HCT116 (cell line): ENCODE data around the gene RAB27A. TPM values are rescaled to one million over a fixed set of nuclear protein-coding genes. Genes with fewer than 3 reads are reported as not detected.

Experiments
- ATAC-seq: fragments of 200-7000 bp; cut with Tn5 transposase; 2 replicates; pipeline ENCODE4 v1.9.1; 2020; ENCODE audit warnings: mild to moderate bottlenecking, moderate library complexity
- BruUV-seq: library from RNA; stranded (reverse); fragments of 400-500 nt; replicated peaks from 2 replicates; lab custom pipeline; 2021; lab: Mats Ljungman, UMichigan
- CTCF ChIA-PET: fragments of 300-600 bp; sonication (Branson Sonifier 250); formaldehyde crosslinking; loops from one replicate; lab custom pipeline; 2021; ENCODE audit warnings: antibody characterized with exemption; lab: Charles Lee
- POLR2A ChIA-PET: fragments of 300-600, 350-600 bp; sonication (Branson Sonifier 250); formaldehyde crosslinking; loops from one replicate; lab custom pipeline; 2021; ENCODE audit warnings: antibody characterized with exemption; lab: Charles Lee
- RAD21 ChIA-PET, 2 experiments: fragments of 300-600 bp; sonication (Branson Sonifier 250); formaldehyde crosslinking; loops; one replicate each; lab custom pipeline; 2023; ENCODE audit warnings: low total read pairs in 2 of 2; ENCODE audit not compliant: uncharacterized antibody in 2 of 2, unreplicated experiment in 2 of 2, low non-redundant PET in 1 of 2; lab: Charles Lee
- DNase-seq: peaks from one replicate; pipeline ENCODE4 v3.0.0-alpha.2; 2010; ENCODE audit warnings: low read depth, low spot score
- H2AFZ ChIP-seq: fragments of 200-600 bp; shearing (Covaris generic), sonication (generic); 2 replicates; pipeline ENCODE4 v1.6.1; 2017; ENCODE audit warnings: low read depth, mixed run types, mixed read lengths, antibody characterized with exemption, low read length; ENCODE audit not compliant: poor library complexity, severe bottlenecking
- H3K27ac ChIP-seq: 2 replicates; pipeline ENCODE4 v1.5.1; 2012; ENCODE audit warnings: low read depth, low read length
- H3K27me3 ChIP-seq: fragments of 200-600 bp; sonication (generic); 2 replicates; pipeline ENCODE4 v1.6.1; 2016; ENCODE audit warnings: mixed run types, low read length, mixed read lengths; ENCODE audit not compliant: insufficient read depth
- H3K36me3 ChIP-seq, 2 experiments: fragments of 200-500 bp in 1 of 2; fragments of 200-600 bp in 1 of 2; sonication (Bioruptor generic) in 1 of 2; sonication (generic) in 1 of 2; 2 replicates each; pipeline versions ENCODE4 v1.5.1 to v1.6.1; 2014 to 2016; ENCODE audit warnings: low read length in 2 of 2, inconsistent platforms in 1 of 2, mixed read lengths in 1 of 2, mixed run types in 1 of 2; ENCODE audit not compliant: insufficient read depth in 2 of 2, control insufficient read depth in 1 of 2
- H3K4me1 ChIP-seq, 2 experiments: fragments of 200-600 bp in 1 of 2; sonication (generic) in 1 of 2; 2 replicates each; pipeline versions ENCODE4 v1.5.1 to v1.6.1; 2012 to 2017; ENCODE audit warnings: low read length in 2 of 2, inconsistent platforms in 1 of 2, mild to moderate bottlenecking in 1 of 2, mixed read lengths in 1 of 2, mixed run types in 1 of 2, moderate library complexity in 1 of 2; ENCODE audit not compliant: insufficient read depth in 2 of 2, control insufficient read depth in 1 of 2
- H3K4me2 ChIP-seq: fragments of 200-600 bp; sonication (generic); 2 replicates; pipeline ENCODE4 v1.6.1; 2017; ENCODE audit warnings: mixed run types, low read length, mixed read lengths
- H3K4me3 ChIP-seq, 2 experiments: fragments of 200-600 bp in 1 of 2; sonication (generic) in 1 of 2; replicated peaks in 1 of 2; 2 replicates each; pipeline ENCODE4 v1.5.1; 2011 to 2016; ENCODE audit warnings: low read length in 2 of 2, control low read depth in 1 of 2, low read depth in 1 of 2, mild to moderate bottlenecking in 1 of 2, mixed read lengths in 1 of 2, mixed run types in 1 of 2
- H3K79me2 ChIP-seq: fragments of 200-600 bp; sonication (generic); 2 replicates; pipeline ENCODE4 v1.6.1; 2017; ENCODE audit warnings: mild to moderate bottlenecking, mixed run types, low read length, moderate library complexity, mixed read lengths; ENCODE audit not compliant: insufficient read depth
- H3K9ac ChIP-seq: fragments of 200-600 bp; sonication (generic); 2 replicates; pipeline ENCODE4 v1.6.1; 2016; ENCODE audit warnings: low read length, mixed read lengths
- H3K9me2 ChIP-seq: fragments of 200-600 bp; sonication (generic), shearing (Covaris generic); 2 replicates; pipeline ENCODE4 v1.6.1; 2017; ENCODE audit warnings: mixed run types, mild to moderate bottlenecking, moderate library complexity; ENCODE audit not compliant: insufficient read depth
- H3K9me3 ChIP-seq, 2 experiments: fragments of 200-500 bp in 1 of 2; fragments of 200-600 bp in 1 of 2; sonication (Bioruptor generic) in 1 of 2; sonication (generic) in 1 of 2; 2 replicates each; pipeline ENCODE4 v1.6.1; 2014 to 2017; ENCODE audit warnings: low read length in 2 of 2, mixed read lengths in 2 of 2, inconsistent platforms in 1 of 2, low read depth in 1 of 2, mild to moderate bottlenecking in 1 of 2, mixed run types in 1 of 2, moderate library complexity in 1 of 2; ENCODE audit not compliant: control insufficient read depth in 1 of 2, insufficient read depth in 1 of 2
- H4K20me1 ChIP-seq: fragments of 200-600 bp; sonication (generic), shearing (Covaris generic); 2 replicates; pipeline ENCODE4 v1.6.1; 2017; ENCODE audit warnings: mixed run types, mild to moderate bottlenecking, moderate library complexity; ENCODE audit not compliant: insufficient read depth
- CBX3 ChIP-seq: IDR thresholded peaks from 2 replicates; pipeline ENCODE4 v1.6.1; 2012; ENCODE audit warnings: low read depth
- CEBPB ChIP-seq: IDR thresholded peaks from 2 replicates; pipeline ENCODE4 v1.6.1; 2012; ENCODE audit warnings: low read depth
- ELF1 ChIP-seq: IDR thresholded peaks from 2 replicates; pipeline ENCODE4 v1.6.1; 2012; ENCODE audit warnings: low read depth, borderline replicate concordance
- EZH2 ChIP-seq: fragments of 200-600 bp; sonication (generic); IDR thresholded peaks from 2 replicates; pipeline ENCODE4 v1.6.1; 2017; ENCODE audit warnings: antibody characterized with exemption, mixed run types
- EZH2phosphoT487 ChIP-seq: fragments of 200-600 bp; IDR thresholded peaks from 2 replicates; pipeline ENCODE4 v1.6.1; 2018; ENCODE audit warnings: antibody characterized with exemption, borderline replicate concordance
- FOSL1 ChIP-seq: IDR thresholded peaks from 2 replicates; pipeline ENCODE4 v1.6.1; 2012; ENCODE audit warnings: low read depth
- JUND ChIP-seq: IDR thresholded peaks from 2 replicates; pipeline ENCODE4 v1.6.1; 2012
- POLR2A ChIP-seq: IDR thresholded peaks from 2 replicates; pipeline ENCODE4 v1.7.0; 2011; ENCODE audit warnings: borderline replicate concordance; ENCODE audit not compliant: insufficient read depth, insufficient read length; ENCODE audit errors: extremely low read depth
- RAD21 ChIP-seq: IDR thresholded peaks from 2 replicates; pipeline ENCODE4 v1.6.1; 2012; ENCODE audit warnings: low read depth, mild to moderate bottlenecking
- SIN3A ChIP-seq: IDR thresholded peaks from 2 replicates; pipeline ENCODE4 v1.6.1; 2012; ENCODE audit warnings: low read depth
- SP1 ChIP-seq: IDR thresholded peaks from 2 replicates; pipeline ENCODE4 v1.6.1; 2012; ENCODE audit warnings: low read depth
- TCF7L2 ChIP-seq: IDR thresholded peaks from 2 replicates; pipeline ENCODE4 v1.7.0; 2011; ENCODE audit warnings: borderline replicate concordance, inconsistent platforms; ENCODE audit not compliant: insufficient read depth, insufficient read length; ENCODE audit errors: extremely low read depth
- intact Hi-C: fragments of 100-400 bp; cut with micrococcal nuclease; formaldehyde crosslinking; loops from 2 replicates; pipeline ENCODE4 v1.10.0; 2022
- total RNA-seq: library from RNA; stranded (reverse); gene quantifications from one replicate; pipeline ENCODE4 v1.2.1, GENCODE V29; 2021; ENCODE audit not compliant: unreplicated experiment
- TF ChIP-seq, protein P1 (sequence below), 3 experiments: fragments of 200-600 bp in 1 of 3; sonication (generic) in 1 of 3; IDR thresholded peaks in 2 of 3; conservative IDR thresholded peaks in 1 of 3; 2 replicates each; pipeline ENCODE4 v1.5.1; 2012 to 2017; ENCODE audit warnings: low read depth in 2 of 3, low read length in 2 of 3, antibody characterized with exemption in 1 of 3, borderline replicate concordance in 1 of 3, control low read depth in 1 of 3, mild to moderate bottlenecking in 1 of 3, mixed read lengths in 1 of 3, mixed run types in 1 of 3, moderate library complexity in 1 of 3; ENCODE audit not compliant: insufficient read depth in 1 of 3
- TF ChIP-seq, protein P2 (sequence below): IDR thresholded peaks from 2 replicates; pipeline ENCODE4 v1.6.1; 2012
- TF ChIP-seq, protein P3 (sequence below): IDR thresholded peaks from 2 replicates; pipeline ENCODE4 v1.6.1; 2012; ENCODE audit warnings: low read depth

Gene RAB27A
- total RNA-seq, 1 experiment from 2014 or later = 8.8 TPM

DNA sequence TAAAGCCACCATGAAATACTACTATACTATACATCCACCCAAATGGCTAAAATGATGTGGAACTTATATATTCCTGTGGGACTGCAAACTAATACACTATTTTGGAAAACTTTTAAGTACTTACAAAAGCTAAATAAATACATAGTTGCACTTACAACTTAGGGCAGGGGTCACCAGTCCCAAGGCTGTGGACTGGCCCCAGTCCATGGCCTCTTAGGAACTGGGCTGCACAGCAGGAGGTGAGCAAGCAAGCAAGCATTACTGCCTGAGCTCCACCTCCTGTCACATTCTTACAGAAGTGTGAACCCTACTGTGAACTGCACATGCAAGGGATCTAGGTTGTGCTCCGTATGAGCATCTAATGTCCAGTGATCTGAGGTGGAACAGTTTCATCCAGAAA is 47.5 kb upstream of the RAB27A start:
- no peak overlapping the region for H2AFZ ChIP-seq
- H3K79me2 ChIP-seq = no peaks in the 10 kb centered on the region
- no peak for TF ChIP-seq POLR2A
- TF ChIP-seq TCF7L2 = no peak
- TF ChIP-seq RAD21 = no peak
- TF ChIP-seq, protein P1, sequence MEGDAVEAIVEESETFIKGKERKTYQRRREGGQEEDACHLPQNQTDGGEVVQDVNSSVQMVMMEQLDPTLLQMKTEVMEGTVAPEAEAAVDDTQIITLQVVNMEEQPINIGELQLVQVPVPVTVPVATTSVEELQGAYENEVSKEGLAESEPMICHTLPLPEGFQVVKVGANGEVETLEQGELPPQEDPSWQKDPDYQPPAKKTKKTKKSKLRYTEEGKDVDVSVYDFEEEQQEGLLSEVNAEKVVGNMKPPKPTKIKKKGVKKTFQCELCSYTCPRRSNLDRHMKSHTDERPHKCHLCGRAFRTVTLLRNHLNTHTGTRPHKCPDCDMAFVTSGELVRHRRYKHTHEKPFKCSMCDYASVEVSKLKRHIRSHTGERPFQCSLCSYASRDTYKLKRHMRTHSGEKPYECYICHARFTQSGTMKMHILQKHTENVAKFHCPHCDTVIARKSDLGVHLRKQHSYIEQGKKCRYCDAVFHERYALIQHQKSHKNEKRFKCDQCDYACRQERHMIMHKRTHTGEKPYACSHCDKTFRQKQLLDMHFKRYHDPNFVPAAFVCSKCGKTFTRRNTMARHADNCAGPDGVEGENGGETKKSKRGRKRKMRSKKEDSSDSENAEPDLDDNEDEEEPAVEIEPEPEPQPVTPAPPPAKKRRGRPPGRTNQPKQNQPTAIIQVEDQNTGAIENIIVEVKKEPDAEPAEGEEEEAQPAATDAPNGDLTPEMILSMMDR (IDR thresholded peaks at IDR 0.05 in 2 of 3, conservative IDR thresholded peaks at IDR 0.05 in 1 of 3; ENCODE audit: borderline replicate concordance in 1 of 3, insufficient read depth in 1 of 3, low read depth in 2 of 3, low read length in 2 of 3) = no peak
- TF ChIP-seq JUND = no peak
- no peak for TF ChIP-seq CEBPB
- no peak for TF ChIP-seq SP1
- TF ChIP-seq CBX3 = no peak
- TF ChIP-seq SIN3A = no peak
- TF ChIP-seq, all 23 proteins: peak for 0
- H3K4me2 ChIP-seq = no peak overlapping the region
- H3K9me3 ChIP-seq = no peaks in the 10 kb centered on the region
- H3K27me3 ChIP-seq = no peaks in the 10 kb centered on the region
- H3K4me3 ChIP-seq = no peak overlapping the region
- ChIA-PET RAD21 (no interaction called here), POLR2A (no interaction called here), CTCF (no interaction called here)
- intact Hi-C loops = no loop called here
- H3K27ac ChIP-seq = no peak overlapping the region
- H3K36me3 ChIP-seq = peaks cover 0 to 4% of the 10 kb centered on the region in 2 experiments; a peak in 2 of 4 replicates
- no TSS peak for BruUV-seq
- H3K9me2 ChIP-seq = no peaks in the 10 kb centered on the region
- H3K4me1 ChIP-seq = no peaks in the 10 kb centered on the region
- no peaks in the 10 kb centered on the region for H4K20me1 ChIP-seq
- DNase-seq (no peak), ATAC-seq (no peak)
- no peak overlapping the region for H3K9ac ChIP-seq

DNA sequence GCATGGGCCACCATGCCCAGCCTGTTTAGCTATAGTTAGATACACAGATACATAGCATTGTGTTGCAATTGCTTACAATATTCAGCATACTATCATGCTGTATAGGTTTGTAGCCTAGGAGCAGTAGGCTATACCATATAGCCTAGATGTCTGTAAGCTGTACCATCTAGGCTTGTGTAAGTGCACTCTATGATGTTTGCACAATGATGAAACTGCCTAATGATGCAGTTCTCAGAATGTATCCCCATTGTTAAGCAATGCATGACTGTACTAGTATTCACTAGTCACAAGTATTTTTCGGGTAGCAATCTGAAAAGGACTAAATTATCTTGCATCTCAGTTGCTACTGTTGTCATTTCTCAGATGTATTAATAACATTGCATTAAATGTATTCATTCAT is 45.4 kb upstream of the RAB27A start:
- H3K9me3 ChIP-seq = no peaks in the 10 kb centered on the region
- H4K20me1 ChIP-seq = no peaks in the 10 kb centered on the region
- no peak overlapping the region for H3K9ac ChIP-seq
- H3K4me2 ChIP-seq = no peak overlapping the region
- H3K9me2 ChIP-seq = no peaks in the 10 kb centered on the region
- H3K79me2 ChIP-seq = no peaks in the 10 kb centered on the region
- no peak overlapping the region for H3K4me3 ChIP-seq
- RAD21 ChIA-PET = no interaction called here
- no peak for ATAC-seq
- H3K36me3 ChIP-seq = peaks cover 0 to 4% of the 10 kb centered on the region in 2 experiments; a peak in 2 of 4 replicates
- BruUV-seq = no TSS peak
- no peaks in the 10 kb centered on the region for H3K27me3 ChIP-seq
- TF ChIP-seq EZH2phosphoT487 = no peak
- TF ChIP-seq FOSL1 = no peak
- TF ChIP-seq, protein P2, sequence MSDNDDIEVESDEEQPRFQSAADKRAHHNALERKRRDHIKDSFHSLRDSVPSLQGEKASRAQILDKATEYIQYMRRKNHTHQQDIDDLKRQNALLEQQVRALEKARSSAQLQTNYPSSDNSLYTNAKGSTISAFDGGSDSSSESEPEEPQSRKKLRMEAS = no peak
- TF ChIP-seq, protein P3, sequence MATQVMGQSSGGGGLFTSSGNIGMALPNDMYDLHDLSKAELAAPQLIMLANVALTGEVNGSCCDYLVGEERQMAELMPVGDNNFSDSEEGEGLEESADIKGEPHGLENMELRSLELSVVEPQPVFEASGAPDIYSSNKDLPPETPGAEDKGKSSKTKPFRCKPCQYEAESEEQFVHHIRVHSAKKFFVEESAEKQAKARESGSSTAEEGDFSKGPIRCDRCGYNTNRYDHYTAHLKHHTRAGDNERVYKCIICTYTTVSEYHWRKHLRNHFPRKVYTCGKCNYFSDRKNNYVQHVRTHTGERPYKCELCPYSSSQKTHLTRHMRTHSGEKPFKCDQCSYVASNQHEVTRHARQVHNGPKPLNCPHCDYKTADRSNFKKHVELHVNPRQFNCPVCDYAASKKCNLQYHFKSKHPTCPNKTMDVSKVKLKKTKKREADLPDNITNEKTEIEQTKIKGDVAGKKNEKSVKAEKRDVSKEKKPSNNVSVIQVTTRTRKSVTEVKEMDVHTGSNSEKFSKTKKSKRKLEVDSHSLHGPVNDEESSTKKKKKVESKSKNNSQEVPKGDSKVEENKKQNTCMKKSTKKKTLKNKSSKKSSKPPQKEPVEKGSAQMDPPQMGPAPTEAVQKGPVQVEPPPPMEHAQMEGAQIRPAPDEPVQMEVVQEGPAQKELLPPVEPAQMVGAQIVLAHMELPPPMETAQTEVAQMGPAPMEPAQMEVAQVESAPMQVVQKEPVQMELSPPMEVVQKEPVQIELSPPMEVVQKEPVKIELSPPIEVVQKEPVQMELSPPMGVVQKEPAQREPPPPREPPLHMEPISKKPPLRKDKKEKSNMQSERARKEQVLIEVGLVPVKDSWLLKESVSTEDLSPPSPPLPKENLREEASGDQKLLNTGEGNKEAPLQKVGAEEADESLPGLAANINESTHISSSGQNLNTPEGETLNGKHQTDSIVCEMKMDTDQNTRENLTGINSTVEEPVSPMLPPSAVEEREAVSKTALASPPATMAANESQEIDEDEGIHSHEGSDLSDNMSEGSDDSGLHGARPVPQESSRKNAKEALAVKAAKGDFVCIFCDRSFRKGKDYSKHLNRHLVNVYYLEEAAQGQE = no peak
- TF ChIP-seq RAD21 = no peak
- TF ChIP-seq ELF1 = no peak
- TF ChIP-seq EZH2 = no peak
- TF ChIP-seq SP1 = no peak
- TF ChIP-seq, all 23 proteins: peak for 0
- H3K4me1 ChIP-seq = no peaks in the 10 kb centered on the region
- POLR2A ChIA-PET = no interaction called here
- CTCF ChIA-PET = no interaction called here
- no peak overlapping the region for H3K27ac ChIP-seq
- intact Hi-C loops = no loop called here
- DNase-seq = no peak
- no peak overlapping the region for H2AFZ ChIP-seq
